ENCODE data around the gene RACGAP1. TPM values are rescaled to one million over a fixed set of nuclear protein-coding genes. Genes with fewer than 3 reads are reported as not detected.

Gene RACGAP1
- total RNA-seq, 1 donor: 88.1 TPM

- DNase-seq (ENCODE audit: low read depth): peak; percentile 89
- peak overlapping the region; percentile 9 for H3K4me3 ChIP-seq (ENCODE audit: low read depth, low read length)
- TF ChIP-seq CTCF (IDR thresholded peaks at IDR 0.05; ENCODE audit: insufficient read depth, low read length): no peak
Observed at GRCh38 chr12:49983892-49984291, 41.4 kb downstream of the RACGAP1 start.

- no peak for TF ChIP-seq CTCF (IDR thresholded peaks at IDR 0.05; ENCODE audit: insufficient read depth, low read length)
Observed at GRCh38 chr12:49982246-49983087, 42.8 kb downstream of the RACGAP1 start.

GRCh38 chr12:49980501-49981349 is 44.6 kb downstream of the RACGAP1 start:
- TF ChIP-seq CTCF (IDR thresholded peaks at IDR 0.05; ENCODE audit: insufficient read depth, low read length): no peak
- H3K4me3 ChIP-seq (ENCODE audit: low read depth, low read length): no peak overlapping the region
- no peak for DNase-seq (ENCODE audit: low read depth)

More at GRCh38 chr12:49982246-49983087, 42.8 kb downstream of the RACGAP1 start:
- H3K4me3 ChIP-seq (ENCODE audit: low read depth, low read length): no peak overlapping the region
- DNase-seq (ENCODE audit: low read depth): peak; percentile 32

GRCh38 chr12:49979791-49980190 is 45.5 kb downstream of the RACGAP1 start:
- no peak overlapping the region for H3K4me3 ChIP-seq (ENCODE audit: low read depth, low read length)
- TF ChIP-seq CTCF (IDR thresholded peaks at IDR 0.05; ENCODE audit: insufficient read depth, low read length): no peak
- no peak for DNase-seq (ENCODE audit: low read depth)

- no peak overlapping the region for H3K4me3 ChIP-seq (ENCODE audit: low read depth, low read length)
- no peak for TF ChIP-seq CTCF (IDR thresholded peaks at IDR 0.05; ENCODE audit: insufficient read depth, low read length)
- DNase-seq (ENCODE audit: low read depth): no peak
Observed at GRCh38 chr12:49979016-49979586, 46.2 kb downstream of the RACGAP1 start.

GRCh38 chr12:49978125-49978524 is 47.2 kb downstream of the RACGAP1 start:
- no peak overlapping the region for H3K4me3 ChIP-seq (ENCODE audit: low read depth, low read length)
- TF ChIP-seq CTCF (IDR thresholded peaks at IDR 0.05; ENCODE audit: insufficient read depth, low read length): no peak
- no peak for DNase-seq (ENCODE audit: low read depth)
